ENCODE measurements around the gene DLGAP3. TPM values are rescaled to one million over a fixed set of nuclear protein-coding genes. Genes with fewer than 3 reads are reported as not detected.
A peak's percentile ranks its signal among the peaks of the same experiment; 100 is the strongest.
"Not testable (repeated sequence)": the region's sequence is repeated elsewhere in the genome, so short reads cannot be mapped to it uniquely, and the experiment has no call there.

DLGAP3 gene, protein sequence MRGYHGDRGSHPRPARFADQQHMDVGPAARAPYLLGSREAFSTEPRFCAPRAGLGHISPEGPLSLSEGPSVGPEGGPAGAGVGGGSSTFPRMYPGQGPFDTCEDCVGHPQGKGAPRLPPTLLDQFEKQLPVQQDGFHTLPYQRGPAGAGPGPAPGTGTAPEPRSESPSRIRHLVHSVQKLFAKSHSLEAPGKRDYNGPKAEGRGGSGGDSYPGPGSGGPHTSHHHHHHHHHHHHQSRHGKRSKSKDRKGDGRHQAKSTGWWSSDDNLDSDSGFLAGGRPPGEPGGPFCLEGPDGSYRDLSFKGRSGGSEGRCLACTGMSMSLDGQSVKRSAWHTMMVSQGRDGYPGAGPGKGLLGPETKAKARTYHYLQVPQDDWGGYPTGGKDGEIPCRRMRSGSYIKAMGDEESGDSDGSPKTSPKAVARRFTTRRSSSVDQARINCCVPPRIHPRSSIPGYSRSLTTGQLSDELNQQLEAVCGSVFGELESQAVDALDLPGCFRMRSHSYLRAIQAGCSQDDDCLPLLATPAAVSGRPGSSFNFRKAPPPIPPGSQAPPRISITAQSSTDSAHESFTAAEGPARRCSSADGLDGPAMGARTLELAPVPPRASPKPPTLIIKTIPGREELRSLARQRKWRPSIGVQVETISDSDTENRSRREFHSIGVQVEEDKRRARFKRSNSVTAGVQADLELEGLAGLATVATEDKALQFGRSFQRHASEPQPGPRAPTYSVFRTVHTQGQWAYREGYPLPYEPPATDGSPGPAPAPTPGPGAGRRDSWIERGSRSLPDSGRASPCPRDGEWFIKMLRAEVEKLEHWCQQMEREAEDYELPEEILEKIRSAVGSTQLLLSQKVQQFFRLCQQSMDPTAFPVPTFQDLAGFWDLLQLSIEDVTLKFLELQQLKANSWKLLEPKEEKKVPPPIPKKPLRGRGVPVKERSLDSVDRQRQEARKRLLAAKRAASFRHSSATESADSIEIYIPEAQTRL
- 0.27 TPM for total RNA-seq

DNA sequence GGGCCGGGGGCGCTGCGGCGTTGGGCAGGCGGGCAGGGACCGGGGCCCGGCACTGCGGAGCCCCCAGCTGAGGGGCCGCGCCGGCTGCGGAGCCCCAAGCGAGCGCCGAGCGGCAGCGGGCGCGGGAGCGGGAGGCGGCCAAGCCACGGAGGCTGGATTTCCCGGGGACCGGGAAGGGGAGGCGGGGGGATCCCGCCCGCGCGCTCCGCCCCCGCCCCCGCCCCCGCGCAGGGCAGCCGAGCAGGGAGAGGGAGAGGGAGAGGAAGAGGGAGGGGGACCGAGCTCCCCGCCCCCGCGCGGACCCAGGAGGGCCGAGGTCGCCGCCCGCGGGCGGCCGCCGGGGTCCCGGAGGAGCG is at the start of gene DLGAP3:
Gene DLGAP3, minus strand, starts transcription at position 154 of the 356 bp plus-strand sequence. CDS start 24,267 bp downstream, outside the sequence.
- DNase-seq (ENCODE audit: low read depth in 2 of 3, low spot score in 2 of 3): peak in 1 of 3 donors; percentile 13

DNA sequence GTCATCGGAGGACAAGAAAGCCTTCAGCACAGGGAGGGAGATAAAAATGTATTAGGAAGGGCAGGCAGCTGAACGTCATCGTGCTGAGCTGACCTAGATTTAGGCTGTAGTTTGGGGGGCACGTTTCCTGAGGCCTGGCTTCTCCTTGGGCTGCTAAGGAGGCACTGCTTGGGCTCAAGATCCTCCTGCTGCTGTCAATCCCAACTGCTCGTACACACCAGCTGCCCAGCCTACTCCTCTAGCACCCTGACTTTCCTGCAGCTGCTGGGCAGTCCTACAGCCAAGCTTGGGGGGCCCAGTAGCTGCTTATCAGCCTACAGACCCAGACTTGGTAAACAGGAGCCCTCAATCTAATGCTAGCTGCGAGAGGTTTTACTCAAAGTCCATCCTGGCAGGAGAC is 49.5 kb upstream of the DLGAP3 start:
- DNase-seq (ENCODE audit: low read depth in 2 of 3, low spot score in 2 of 3): no peak

DNA sequence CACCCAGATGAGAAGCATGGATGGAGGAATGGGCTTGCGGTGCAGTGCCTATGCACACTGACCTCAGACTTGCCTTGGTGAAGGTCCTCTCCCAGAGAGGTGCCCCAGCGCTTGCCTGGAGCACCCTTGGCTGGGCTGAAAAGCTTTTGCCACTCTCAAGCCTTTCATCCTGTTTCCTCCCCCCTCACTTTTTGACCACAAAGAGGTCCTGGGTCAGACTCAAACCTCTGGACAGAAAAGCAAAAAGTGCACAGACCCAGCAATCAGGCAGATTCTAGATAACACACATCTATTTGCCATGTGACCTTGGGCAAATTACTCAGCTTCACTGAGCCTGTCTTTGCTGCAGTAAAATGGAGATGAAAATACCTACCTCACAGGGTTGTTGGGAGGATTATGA is 48.4 kb upstream of the DLGAP3 start:
- no peak for DNase-seq (ENCODE audit: low read depth in 2 of 3, low spot score in 2 of 3)

DNA sequence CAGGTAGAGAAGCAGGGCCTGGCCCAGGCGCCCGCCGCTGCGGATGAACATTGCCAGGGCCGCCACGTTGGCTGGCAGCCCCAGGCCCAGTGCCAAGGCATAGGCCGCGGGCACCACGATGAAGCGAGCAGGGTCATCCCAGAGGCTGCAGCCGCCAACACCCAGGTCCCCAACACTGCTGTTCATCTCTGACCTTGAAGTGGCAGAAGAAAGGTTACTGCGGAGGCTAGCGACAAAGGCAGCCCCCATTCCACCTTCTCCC is 47.7 kb upstream of the DLGAP3 start:
- DNase-seq (ENCODE audit: low read depth in 2 of 3, low spot score in 2 of 3): no peak

DNA sequence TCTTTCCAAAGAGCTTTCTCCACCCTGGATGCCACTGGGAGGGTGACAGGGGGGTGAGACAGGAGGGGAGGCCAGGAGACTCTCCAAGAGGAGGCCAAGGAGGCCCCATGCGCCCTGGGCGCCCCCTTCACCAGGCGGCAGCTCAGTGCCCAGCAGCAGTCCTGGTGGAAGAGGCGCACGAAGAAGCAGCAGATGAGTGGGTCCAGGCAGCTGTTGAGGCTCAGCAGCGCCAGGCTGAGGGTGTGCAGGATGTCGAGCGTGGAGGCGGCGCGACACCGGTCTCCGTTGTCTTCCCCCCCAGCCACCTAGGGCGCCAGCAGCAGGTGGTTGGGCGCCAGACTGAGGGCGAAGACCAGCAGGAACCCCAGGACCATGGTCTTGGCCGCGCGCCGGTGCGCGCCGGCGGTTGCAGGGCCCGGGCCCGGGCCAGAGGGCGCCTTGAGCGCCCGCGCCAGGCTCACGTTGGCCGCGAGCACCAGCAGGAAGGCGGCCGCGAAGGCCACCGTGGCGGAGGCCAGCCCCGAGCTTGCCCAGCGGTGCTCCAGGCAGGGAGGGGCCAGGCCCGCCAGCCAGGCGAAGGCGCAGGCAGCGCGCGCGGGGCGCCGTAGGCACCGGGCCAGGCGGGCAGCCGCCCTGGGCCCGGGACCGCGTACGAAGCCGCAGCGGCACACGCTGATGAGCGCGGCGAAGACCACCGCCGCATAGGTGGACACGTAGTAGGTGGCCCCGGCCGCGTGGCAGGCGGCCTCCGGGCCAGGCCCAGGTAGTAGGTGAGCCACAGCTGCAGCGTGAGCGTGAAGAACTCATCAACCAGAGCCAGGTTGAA is 47.1 kb upstream of the DLGAP3 start:
- no peak for DNase-seq (ENCODE audit: low read depth in 2 of 3, low spot score in 2 of 3)

DNA sequence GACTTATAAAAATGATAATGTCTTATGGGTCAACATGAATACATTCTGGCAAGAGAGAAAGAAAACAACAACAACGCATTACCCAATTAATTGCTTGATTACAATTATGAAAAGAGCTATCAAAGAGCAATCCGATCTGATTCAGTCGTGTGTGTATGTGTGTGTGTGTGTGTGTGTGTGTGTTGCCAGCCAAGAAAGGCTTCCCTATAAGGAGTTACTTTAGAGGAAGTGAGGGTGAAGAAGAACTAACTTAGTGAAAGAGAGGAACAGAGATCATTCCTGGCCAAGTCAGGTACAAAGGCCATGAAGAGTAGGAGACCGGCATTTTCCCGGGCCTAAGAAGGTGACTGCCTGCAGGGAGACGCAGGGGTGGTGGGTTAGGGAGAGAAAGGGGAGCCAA is 46.3 kb upstream of the DLGAP3 start:
- no peak for DNase-seq (ENCODE audit: low read depth in 2 of 3, low spot score in 2 of 3)

DNA sequence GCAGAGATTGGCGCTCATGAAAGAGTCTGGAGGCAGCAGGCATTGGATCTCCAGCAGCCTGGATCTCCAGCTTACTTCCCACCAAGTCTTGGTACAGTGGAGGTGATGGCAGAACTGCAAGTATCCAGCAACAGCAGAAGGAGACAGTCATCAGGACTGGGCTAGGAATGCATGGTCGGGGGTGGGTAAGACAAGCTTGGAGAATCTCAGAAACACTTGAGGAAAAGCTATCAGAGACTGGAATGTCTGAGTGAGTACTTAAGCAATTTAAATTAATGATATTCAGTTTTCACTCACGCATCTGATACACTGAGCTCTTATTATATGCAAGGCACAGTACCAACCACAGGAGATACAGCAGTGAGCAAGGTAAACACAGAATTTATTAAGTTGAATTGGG is 45.9 kb upstream of the DLGAP3 start:
- DNase-seq (ENCODE audit: low read depth in 2 of 3, low spot score in 2 of 3): no peak

DNA sequence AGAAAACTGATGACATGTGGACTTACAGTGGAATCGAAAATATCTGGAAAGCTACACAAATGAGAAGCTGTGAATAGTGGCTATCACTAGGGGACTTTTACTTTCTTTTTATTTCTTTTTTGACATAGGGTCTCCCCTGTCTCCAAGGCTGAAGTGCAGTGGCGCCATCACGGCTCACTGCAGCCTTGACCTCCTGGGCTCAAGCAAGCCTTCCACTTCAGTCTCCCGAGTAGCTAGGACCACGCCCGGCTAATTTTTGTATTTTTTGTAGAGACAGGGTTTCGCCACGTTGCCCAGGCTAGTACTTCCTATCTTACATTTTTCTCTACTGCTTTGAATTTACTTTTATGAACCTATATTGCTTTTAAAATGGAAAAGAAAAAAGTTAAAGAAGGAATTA is 45.2 kb upstream of the DLGAP3 start:
- DNase-seq (ENCODE audit: low read depth in 2 of 3, low spot score in 2 of 3): no peak

DNA sequence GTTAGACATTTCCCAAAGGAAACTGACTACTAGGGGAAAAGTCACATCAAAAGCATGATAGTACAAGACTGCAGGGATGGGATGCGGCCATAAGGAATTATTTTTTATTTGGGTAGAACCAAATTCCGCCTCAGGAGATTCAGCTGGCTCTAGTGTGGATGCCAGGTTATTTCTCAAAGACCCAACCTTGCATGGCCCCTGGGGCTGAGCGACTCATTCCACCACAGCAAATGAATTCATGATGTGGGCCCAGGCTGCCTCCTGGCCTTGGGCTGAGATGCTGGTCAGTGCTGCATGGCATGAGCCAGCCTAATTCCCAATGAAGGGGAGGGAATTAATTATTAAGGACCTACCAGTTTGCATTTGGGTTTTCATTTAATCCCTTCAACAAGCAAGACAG is 43.9 kb upstream of the DLGAP3 start:
- DNase-seq (ENCODE audit: low read depth in 2 of 3, low spot score in 2 of 3): no peak

DNA sequence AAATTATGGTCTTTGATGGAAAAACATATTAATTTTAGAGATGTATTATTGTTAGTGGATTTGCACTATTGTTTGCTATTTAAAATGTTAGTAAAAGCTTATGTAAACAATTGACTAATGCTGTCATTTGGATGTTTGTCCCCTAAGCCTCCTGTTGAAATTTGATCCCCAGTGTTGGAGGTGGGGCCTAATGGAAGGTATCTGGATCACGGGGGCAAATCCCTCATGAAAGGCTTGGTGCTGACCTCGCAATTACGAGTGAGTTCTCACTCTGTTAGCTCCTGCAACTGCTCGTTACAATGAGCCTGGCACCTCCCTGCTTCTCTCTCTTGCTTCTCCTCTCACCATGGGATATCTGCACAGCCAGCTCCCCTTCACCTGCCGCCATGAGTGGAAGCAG is 41.4 kb upstream of the DLGAP3 start:
- DNase-seq (ENCODE audit: low read depth in 2 of 3, low spot score in 2 of 3): no peak

DNA sequence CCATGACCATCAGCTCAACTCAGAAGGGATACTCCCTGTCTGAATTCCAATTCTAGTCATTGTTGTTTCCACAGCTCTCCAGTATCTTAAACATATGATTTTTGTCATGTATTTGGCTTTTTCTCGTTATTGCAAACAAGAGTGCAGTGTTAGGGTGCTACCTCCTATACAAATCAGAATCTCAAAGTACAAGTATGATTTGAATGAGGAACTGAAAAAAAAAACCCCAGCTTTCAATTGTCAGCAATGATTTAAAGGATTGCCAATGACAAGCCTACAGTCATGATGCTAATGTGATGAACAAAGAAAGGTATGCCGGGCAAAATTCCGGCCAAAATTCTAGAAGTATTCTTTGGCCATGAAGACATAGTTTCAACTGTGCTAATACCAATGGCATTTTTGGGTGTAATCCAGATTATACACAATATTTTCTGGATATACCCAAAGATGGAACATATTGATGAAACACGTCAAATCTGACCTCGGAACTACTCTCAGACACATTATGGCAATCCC is 40.8 kb upstream of the DLGAP3 start:
- DNase-seq (ENCODE audit: low read depth in 2 of 3, low spot score in 2 of 3): no peak

DNA sequence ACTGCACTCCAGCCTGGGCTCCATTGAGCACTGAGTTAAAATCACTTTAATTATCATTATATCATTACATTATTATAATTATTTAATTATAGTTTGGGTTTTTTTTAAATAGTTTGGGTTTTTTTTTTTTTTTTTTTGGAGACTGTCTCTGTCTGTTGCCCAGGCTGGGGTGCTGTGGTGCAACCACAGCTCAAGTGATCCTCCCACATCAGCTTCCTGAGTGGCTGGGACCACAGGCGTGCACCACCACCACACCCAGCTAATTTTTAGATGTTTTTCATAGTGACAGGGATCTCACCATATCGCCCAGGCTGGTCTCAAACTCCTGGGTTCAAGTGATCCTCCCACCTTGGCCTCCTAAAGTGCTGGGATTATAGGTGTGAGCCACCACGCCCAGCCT is 38.8 kb upstream of the DLGAP3 start:
- not testable (repeated sequence) for DNase-seq (ENCODE audit: low read depth in 2 of 3, low spot score in 2 of 3)

DNA sequence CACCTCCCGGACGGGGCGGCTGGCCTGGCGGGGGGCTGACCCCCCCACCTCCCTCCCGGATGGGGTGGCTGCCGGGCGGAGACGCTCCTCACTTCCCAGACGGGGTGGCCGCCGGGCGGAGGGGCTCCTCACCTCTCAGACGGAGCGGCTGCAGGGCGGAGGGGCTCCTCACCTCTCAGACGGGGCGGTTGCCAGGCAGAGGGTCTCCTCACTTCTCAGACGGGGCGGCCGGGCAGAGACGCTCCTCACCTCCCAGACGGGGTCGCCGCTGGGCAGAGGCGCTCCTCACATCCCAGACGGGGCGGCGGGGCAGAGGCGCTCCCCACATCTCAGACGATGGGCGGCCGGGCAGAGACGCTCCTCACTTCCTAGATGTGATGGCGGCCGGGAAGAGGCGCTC is 38.2 kb upstream of the DLGAP3 start:
- not testable (repeated sequence) for DNase-seq (ENCODE audit: low read depth in 2 of 3, low spot score in 2 of 3)

DNA sequence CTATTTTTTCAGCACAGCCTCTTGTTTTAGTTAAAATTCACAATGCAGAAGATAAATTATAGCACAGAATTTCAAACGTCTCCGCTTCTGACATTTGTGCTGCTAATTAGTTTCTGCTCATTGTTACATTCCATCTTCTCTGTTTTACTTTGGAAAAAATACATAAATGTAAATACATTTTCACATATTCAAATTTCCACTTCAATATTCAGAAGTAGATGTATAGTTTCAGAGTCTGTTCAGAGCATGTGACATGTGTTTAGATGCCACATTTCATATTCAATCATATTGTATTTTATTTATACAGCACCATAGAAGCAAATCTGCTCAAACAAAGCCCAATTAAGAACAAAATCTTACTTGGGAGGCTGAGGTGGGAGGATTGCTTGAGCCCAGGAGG is 36.1 kb upstream of the DLGAP3 start:
- no peak for DNase-seq (ENCODE audit: low read depth in 2 of 3, low spot score in 2 of 3)

DNA sequence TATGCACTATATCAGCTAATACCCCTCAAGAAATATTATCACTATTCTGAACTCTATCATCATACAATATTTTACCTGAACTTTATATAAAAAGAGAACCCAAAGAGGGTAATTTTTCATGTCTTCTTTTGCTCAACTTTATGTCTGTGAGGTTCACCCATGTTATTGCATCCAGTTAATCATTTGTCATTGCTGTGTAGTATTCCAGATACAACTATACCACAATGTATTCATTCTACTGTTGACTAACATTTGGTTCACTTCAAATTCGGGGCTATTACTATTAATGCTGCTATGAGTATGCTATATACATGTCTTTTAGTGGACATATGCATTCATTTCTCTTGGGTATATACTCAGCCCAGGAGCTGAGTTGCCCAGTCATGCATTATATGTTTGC is 21.0 kb upstream of the DLGAP3 start:
- DNase-seq (ENCODE audit: low read depth in 2 of 3, low spot score in 2 of 3): no peak

DNA sequence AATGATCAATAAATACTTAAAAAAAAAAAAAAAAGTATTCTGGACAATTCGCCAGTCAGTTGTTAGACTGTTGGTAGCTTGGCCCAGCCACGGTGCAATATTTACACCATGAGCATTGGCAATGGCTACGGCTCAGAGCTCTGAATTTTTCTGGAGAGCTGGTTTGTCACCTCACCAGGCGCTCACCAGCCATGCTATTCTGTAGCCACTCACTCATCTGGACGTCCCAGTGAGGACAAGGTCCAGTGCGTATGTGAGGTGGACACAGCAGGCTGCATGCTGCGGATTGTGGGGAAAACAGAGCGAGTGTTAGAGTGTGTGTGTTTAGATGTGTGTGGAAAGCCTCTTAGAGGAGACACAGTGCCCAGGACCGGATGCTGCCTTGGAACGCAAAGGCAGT is 19.3 kb upstream of the DLGAP3 start:
- DNase-seq (ENCODE audit: low read depth in 2 of 3, low spot score in 2 of 3): not testable (repeated sequence)

DNA sequence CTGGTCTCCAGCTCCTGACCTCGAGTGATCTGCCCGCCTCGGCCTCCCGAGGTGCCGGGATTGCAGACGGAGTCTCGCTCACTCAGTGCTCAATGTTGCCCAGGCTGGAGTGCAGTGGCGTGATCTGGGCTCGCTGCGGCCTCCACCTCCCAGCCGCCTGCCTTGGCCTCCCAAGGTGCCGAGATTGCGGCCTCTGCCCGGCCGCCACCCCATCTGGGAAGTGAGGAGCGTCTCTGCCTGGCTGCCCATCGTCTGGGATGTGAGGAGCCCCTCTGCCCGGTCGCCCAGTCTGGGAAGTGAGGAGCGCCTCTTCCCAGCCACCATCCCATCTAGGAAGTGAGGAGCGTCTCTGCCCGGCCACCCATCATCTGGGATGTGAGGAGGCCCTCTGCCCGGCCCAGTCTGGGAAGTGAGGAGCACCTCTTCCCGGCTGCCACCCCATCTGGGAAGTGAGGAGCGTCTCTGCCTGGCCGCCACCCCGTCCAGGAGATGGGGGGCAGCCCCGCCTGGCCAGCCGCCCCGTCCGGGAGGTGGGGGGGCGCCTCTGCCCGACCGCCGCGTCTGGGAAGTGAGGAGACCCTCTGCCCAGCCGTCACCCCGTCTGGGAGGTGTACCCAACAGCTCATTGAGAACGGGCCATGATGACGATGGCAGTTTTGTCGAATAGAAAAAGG is 18.3 kb upstream of the DLGAP3 start:
- not testable (repeated sequence) for DNase-seq (ENCODE audit: low read depth in 2 of 3, low spot score in 2 of 3)

DNA sequence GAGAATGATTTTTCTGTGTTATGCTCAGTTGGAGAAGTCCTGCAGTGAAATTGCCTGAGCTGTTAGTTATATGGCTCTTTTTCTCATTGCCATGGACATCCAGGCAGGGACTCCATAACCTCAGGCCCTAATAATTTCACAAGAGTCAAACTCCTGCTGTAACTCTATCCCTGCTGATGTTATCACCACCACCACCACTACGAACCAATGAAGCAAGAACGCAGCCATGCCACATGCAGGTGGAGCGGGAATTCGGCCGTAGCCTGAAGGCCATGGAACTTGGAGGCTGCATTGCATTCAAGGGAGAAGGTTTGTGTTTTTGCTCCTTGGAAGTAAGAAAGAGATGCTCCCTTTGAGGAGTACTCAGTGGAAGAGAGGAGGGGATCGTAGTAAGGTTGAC is 16.8 kb upstream of the DLGAP3 start:
- no peak for DNase-seq (ENCODE audit: low read depth in 2 of 3, low spot score in 2 of 3)

DNA sequence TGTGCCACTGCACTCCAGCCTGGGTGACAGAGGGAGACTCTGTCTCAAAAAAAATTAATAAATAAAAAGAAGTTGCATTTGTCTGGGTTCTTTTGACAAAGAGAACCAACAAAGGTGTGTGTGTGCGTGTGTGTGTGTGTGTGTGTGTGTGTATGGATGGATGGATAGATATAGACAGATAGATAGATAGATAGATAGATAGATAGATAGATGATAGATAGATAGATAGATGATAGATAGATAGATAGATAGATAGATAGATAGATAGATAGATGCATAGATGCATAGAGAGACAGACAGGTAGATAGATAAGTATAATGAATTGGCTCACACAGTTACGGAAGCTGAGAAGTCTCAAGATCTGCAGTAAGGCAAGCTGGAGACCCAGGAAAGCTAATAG is 12.3 kb upstream of the DLGAP3 start:
- not testable (repeated sequence) for DNase-seq (ENCODE audit: low read depth in 2 of 3, low spot score in 2 of 3)

DNA sequence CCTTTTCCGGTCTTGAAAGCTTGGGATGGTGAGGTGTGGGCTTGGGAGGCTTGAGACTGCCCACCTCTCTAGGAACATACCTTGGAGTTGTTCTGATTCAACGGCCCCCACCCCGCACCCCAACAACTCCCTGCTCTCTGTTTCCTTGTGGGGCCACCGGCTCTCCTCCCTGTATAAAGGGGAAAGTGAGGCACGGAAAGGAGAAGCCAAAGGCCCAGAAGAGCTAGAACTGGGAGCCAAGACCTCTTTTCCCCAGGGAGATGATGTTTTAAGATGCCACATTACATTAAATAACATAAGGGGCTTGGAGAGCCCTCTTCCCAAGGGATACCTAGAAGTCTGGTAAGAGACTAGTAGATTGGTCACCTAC is 1.2 kb upstream of the DLGAP3 start:
- DNase-seq (ENCODE audit: low read depth in 2 of 3, low spot score in 2 of 3): no peak
